Upper lobe of left lung (tissue), 4 donors: ENCODE data around the gene TACSTD2.

ENCODE experiments used
- CTCF ChIP-seq, 6 experiments: fragments of 450-650 bp in 4 of 6; fragments of 200-600 bp in 2 of 6; sonication (generic) in 2 of 6; IDR thresholded peaks; one replicate each; pipeline ENCODE4 v1.5.1; 2016 to 2019; ENCODE audit warnings: antibody characterized with exemption in 6 of 6
- EP300 ChIP-seq, 4 donors: sonication (generic); formaldehyde crosslinking; IDR thresholded peaks; one replicate each; pipeline ENCODE4 v1.5.1; 2017; ENCODE audit warnings: antibody characterized with exemption in 4 of 4, control low read depth in 2 of 4
- POLR2A ChIP-seq, 4 donors: fragments of 450-650 bp; IDR thresholded peaks; one replicate each; pipeline ENCODE4 v1.5.1; 2016 to 2017; ENCODE audit warnings: antibody characterized with exemption in 4 of 4, mild to moderate bottlenecking in 2 of 4
- POLR2AphosphoS5 ChIP-seq, 2 donors: sonication (generic); formaldehyde crosslinking; IDR thresholded peaks; one replicate each; pipeline ENCODE4 v1.5.1; 2017; ENCODE audit warnings: antibody characterized with exemption in 2 of 2

GRCh38 chr1:58576727-58577653, at the start of gene TACSTD2:
- TF ChIP-seq CTCF (IDR thresholded peaks at IDR 0.05), result peak in 3 of 6 experiments; percentile 2 to 29 (median 7)
- no peak for TF ChIP-seq EP300 (IDR thresholded peaks at IDR 0.05)
- TF ChIP-seq POLR2A (IDR thresholded peaks at IDR 0.05), result peak in 3 of 4 donors; percentile 61 to 98 (median 89)
- TF ChIP-seq POLR2AphosphoS5 (IDR thresholded peaks at IDR 0.05), result peak; percentile 20 to 52
